22Rv1 (cell line): Measurements from ENCODE around the gene ECE2.

Experiments
- CTCF ChIP-seq: fragments of 450-650 bp; IDR thresholded peaks from 2 replicates; pipeline ENCODE4 v1.5.1; 2017; ENCODE audit warnings: mild to moderate bottlenecking
- ZFX ChIP-seq: fragments of 450-650 bp; IDR thresholded peaks from 2 replicates; pipeline ENCODE4 v1.6.1; 2017; ENCODE audit warnings: antibody characterized with exemption, borderline replicate concordance

DNA sequence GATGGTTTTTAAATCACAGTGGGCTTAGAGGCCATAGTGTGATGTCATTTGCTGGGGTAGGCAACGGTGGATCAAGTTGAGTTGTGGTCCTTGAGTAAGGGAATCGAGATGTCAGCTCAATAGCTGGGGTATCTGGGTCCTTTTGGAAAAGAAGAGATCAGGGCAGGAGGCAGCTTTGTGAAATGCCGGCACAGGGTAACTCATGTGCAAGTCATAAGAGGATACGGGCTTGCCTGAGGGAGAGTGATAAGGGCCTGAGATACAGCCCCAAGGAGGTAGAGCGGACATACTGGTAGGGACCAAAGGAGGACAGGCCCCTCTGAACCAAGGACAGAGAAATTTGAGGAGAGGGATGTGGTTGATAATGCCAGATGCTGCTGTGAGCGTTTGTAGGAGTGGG is 57.4 kb downstream of the ECE2 start:
- TF ChIP-seq CTCF (no peak), ZFX (no peak)
